Transverse colon (tissue), 4 donors: ENCODE measurements around the gene PTPRR. TPM values are rescaled to one million over a fixed set of nuclear protein-coding genes. Genes with fewer than 3 reads are reported as not detected.

Experiments used
- DNase-seq: peaks from one replicate; pipeline ENCODE4 v3.0.0-alpha.2; 2019
- H3K27ac ChIP-seq, 4 donors: fragments of 200-600 bp; sonication (generic); 2 replicates each; pipeline ENCODE4 v1.5.1; 2016 to 2018; ENCODE audit warnings: inconsistent platforms in 4 of 4
- H3K27me3 ChIP-seq: fragments of 200-600 bp; sonication (generic); 2 replicates; pipeline ENCODE4 v1.5.1; 2017; ENCODE audit warnings: inconsistent platforms
- H3K36me3 ChIP-seq, 4 donors: fragments of 200-600 bp; sonication (generic); 2 replicates each; pipeline ENCODE4 v1.5.1; 2017 to 2019; ENCODE audit warnings: inconsistent platforms in 4 of 4
- H3K4me1 ChIP-seq, 4 donors: fragments of 200-600 bp; sonication (generic); 2 replicates each; pipeline ENCODE4 v1.5.1; 2017 to 2020; ENCODE audit warnings: inconsistent platforms in 4 of 4
- H3K4me3 ChIP-seq, 4 donors: fragments of 200-600 bp; sonication (generic); 1 replicate in 1 of 4; 2 replicates in 3 of 4; pipeline versions ENCODE4 v1.5.1 to v1.6.1; 2017 to 2019; ENCODE audit warnings: inconsistent platforms in 4 of 4
- H3K9me3 ChIP-seq, 2 donors: fragments of 200-600 bp; sonication (generic); 2 replicates each; pipeline ENCODE4 v1.5.1; 2017 to 2019; ENCODE audit warnings: inconsistent platforms in 2 of 2
- EP300 ChIP-seq: sonication (generic); formaldehyde crosslinking; IDR thresholded peaks from one replicate; pipeline ENCODE4 v1.6.1; 2017; ENCODE audit warnings: antibody characterized with exemption, low read depth
- POLR2A ChIP-seq: fragments of 450-650 bp; IDR thresholded peaks from one replicate; pipeline ENCODE4 v1.6.1; 2016; ENCODE audit warnings: antibody characterized with exemption, mild to moderate bottlenecking, moderate library complexity
- POLR2AphosphoS5 ChIP-seq, 3 donors: sonication (generic); formaldehyde crosslinking; IDR thresholded peaks; one replicate each; pipeline ENCODE4 v1.6.1; 2016; ENCODE audit warnings: antibody characterized with exemption in 3 of 3
- WGBS, 2 donors: methylation state at CpG; one replicate each; pipeline ENCODE4 v1.1.5; 2018; ENCODE audit warnings: low coverage in 1 of 2; 5-methylcytosine and 5-hydroxymethylcytosine counted together
- in situ Hi-C, 4 donors: fragments of 200-750 bp; cut with MboI; loops; one replicate each; pipeline versions ENCODE4 v1.15.0 to v1.15.1; 2017; ENCODE audit warnings: low sequenced_read_pairs in 3 of 4, low pct_ligation_motif_present in 1 of 4, low pct_unique_long_range_greater_than_20kb in 1 of 4
- intact Hi-C: fragments of 100-400 bp; cut with DNase I; formaldehyde crosslinking; loops from one replicate; pipeline ENCODE4 v1.15.1; 2023; ENCODE audit warnings: low total_unique reads
- total RNA-seq, 4 donors: library from RNA; depleted of rRNA; stranded (reverse); fragments of >200 nt; gene quantifications; one replicate each; pipeline ENCODE4 v1.1.0, GENCODE V29; 2016
- TF ChIP-seq, protein P1 (sequence below), 5 experiments: fragments of 200-600 bp in 3 of 5; fragments of 450-650 bp in 2 of 5; sonication (generic) in 3 of 5; IDR thresholded peaks; 1 replicate in 2 of 5; 2 replicates in 3 of 5; pipeline ENCODE4 v1.5.1; 2016 to 2017; ENCODE audit warnings: antibody characterized with exemption in 5 of 5, inconsistent platforms in 3 of 5, mild to moderate bottlenecking in 2 of 5, moderate library complexity in 1 of 5

Gene PTPRR
- total RNA-seq, 4 donors from 2014 or later, result 13.2 to 50.9 (median 31.4) TPM; not detected in 1

DNA sequence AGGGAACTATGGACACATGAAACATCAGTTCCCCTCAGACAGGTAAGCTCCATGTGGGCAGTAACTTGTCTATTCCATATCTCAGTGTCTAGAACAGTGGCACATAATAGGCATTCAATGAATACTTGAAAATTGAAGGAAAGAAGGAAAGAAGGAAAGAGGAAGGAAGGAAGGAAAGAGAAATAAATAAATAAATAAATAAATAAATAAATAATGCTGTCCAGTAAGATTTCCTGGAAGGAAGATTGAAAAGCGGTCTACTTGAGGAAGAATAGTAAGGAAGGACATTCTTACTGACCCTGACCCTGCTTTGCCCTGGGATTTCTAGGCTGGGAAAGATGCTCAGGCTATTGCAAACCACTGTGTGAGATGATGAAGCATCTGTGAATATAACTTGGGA lies 91.5 kb downstream of the PTPRR start:
- intact Hi-C loops, result no loop called here
- Histone ChIP-seq H3K4me3 (no peak overlapping the region), H3K27ac (no peak overlapping the region), H3K27me3 (no peaks in the 10 kb centered on the region), H3K4me1 (peaks cover 0 to 7% (median 3%) of the 10 kb centered on the region in 4 donors), H3K9me3 (no peaks in the 10 kb centered on the region), H3K36me3 (no peaks in the 10 kb centered on the region)
- no peak for DNase-seq
- in situ Hi-C loops, result loop anchor here in 1 of 4 donors (25.0 kb wide), 1 partner anchor 242 kb away; no protein-coding TSS in a partner anchor
- TF ChIP-seq EP300 (no peak), POLR2A (no peak), POLR2AphosphoS5 (IDR thresholded peaks at IDR 0.05) (no peak)
- TF ChIP-seq, protein P1, sequence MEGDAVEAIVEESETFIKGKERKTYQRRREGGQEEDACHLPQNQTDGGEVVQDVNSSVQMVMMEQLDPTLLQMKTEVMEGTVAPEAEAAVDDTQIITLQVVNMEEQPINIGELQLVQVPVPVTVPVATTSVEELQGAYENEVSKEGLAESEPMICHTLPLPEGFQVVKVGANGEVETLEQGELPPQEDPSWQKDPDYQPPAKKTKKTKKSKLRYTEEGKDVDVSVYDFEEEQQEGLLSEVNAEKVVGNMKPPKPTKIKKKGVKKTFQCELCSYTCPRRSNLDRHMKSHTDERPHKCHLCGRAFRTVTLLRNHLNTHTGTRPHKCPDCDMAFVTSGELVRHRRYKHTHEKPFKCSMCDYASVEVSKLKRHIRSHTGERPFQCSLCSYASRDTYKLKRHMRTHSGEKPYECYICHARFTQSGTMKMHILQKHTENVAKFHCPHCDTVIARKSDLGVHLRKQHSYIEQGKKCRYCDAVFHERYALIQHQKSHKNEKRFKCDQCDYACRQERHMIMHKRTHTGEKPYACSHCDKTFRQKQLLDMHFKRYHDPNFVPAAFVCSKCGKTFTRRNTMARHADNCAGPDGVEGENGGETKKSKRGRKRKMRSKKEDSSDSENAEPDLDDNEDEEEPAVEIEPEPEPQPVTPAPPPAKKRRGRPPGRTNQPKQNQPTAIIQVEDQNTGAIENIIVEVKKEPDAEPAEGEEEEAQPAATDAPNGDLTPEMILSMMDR (IDR thresholded peaks at IDR 0.05), result no peak
- WGBS, 2 donors, result 71 to 79% methylated on average over 1 of the region's 1 CpG

DNA sequence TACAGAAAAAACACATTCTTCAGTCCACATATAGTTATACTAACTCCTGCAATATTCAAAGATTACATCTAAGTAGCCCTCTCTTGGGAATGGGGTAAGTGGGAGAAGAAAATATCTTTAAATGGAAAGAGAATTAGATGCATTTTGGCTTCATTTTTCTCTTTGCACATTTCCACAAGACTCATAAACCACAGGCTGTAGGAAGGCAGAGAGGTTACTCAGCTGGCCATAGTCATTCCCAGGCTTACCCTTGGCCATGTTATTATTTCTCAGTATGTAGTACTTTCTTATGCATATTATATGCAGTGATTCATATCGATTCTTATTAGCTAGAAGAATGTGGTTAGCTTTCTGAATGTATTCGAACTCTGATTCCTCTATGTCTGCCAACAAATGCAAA lies 92.2 kb downstream of the PTPRR start:
- no peaks in the 10 kb centered on the region for H3K36me3 ChIP-seq
- intact Hi-C loops, result no loop called here
- H3K9me3 ChIP-seq, result no peaks in the 10 kb centered on the region
- H3K4me1 ChIP-seq, result peaks cover 0 to 7% (median 3%) of the 10 kb centered on the region in 4 donors
- in situ Hi-C loops, result loop anchor here in 1 of 4 donors (25.0 kb wide), 1 partner anchor 241 kb away; no protein-coding TSS in a partner anchor
- H3K4me3 ChIP-seq, result no peak overlapping the region
- 71 to 100% methylated on average over 2 of the region's 2 CpGs for WGBS, 2 donors
- H3K27ac ChIP-seq, result no peak overlapping the region
- no peak for TF ChIP-seq POLR2A
- no peak for TF ChIP-seq POLR2AphosphoS5 (IDR thresholded peaks at IDR 0.05)
- no peak for TF ChIP-seq EP300
- TF ChIP-seq, protein P1 (IDR thresholded peaks at IDR 0.05), result no peak
- H3K27me3 ChIP-seq, result no peaks in the 10 kb centered on the region
- no peak for DNase-seq

DNA sequence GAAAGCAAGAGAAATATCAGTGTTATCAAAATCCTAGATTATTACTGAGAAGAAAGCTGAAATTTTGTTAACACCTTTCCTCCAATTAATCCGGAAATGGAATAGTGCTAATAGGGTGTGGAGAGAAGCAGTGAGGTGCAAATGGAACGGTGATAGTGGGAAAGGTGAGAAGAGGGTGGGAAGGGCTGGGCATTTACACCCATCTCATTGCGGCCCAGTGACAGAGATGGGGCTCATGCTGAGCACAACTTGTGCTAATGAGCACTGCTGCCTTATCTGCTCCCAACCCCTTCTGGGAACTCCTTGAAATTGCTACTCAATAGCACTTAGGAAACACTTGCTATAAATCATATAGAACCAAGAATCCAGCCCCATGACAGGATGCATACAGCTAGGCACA lies 94.4 kb downstream of the PTPRR start:
- peaks cover 0 to 4% (median under 1%) of the 10 kb centered on the region in 4 donors for H3K4me1 ChIP-seq
- no peak for DNase-seq

DNA sequence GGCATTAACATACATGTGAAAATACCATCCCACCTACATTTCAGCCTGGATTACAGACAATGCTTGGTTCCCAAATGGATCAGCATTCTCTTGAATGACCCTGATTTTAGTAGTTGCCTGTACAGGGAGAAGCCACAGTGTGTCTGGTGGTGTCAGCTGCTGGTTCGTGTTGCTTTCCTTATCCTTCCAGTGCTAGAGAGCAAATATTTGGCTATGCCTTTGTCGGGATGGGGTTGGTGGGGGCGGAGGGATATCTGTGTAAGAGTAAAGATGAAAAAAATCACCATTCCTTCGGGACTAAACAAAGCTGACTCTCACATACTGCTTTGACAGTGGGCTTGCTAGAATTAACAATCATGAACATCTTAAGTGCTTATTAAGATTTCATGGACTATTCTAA lies 96.0 kb downstream of the PTPRR start:
- intact Hi-C loops, result no loop called here
- H3K9me3 ChIP-seq, result no peaks in the 10 kb centered on the region
- no peaks in the 10 kb centered on the region for H3K36me3 ChIP-seq
- in situ Hi-C loops, result no loop called here
- H3K4me1 ChIP-seq, result no peaks in the 10 kb centered on the region
- no peak overlapping the region for H3K27ac ChIP-seq
- WGBS, 2 donors, result 53% methylated on average over 4 of the region's 4 CpGs; no CpG with 5 or more reads in 1 of the 2 donors
- no peaks in the 10 kb centered on the region for H3K27me3 ChIP-seq
- no peak overlapping the region for H3K4me3 ChIP-seq
- TF ChIP-seq POLR2A (no peak), EP300 (no peak), POLR2AphosphoS5 (IDR thresholded peaks at IDR 0.05) (no peak)
- TF ChIP-seq, protein P1 (IDR thresholded peaks at IDR 0.05), result no peak
- no peak for DNase-seq

More for the DNA sequence above, 94.4 kb downstream of the PTPRR start:
- in situ Hi-C loops (loop anchor here in 1 of 4 donors (25.0 kb wide), 1 partner anchor 239 kb away; no protein-coding TSS in a partner anchor), intact Hi-C loops (no loop called here)
- 28 to 76% methylated on average over 2 to 3 of the region's 3 CpGs for WGBS, 2 donors
- no peaks in the 10 kb centered on the region for H3K9me3 ChIP-seq
- no peak overlapping the region for H3K4me3 ChIP-seq
- H3K27ac ChIP-seq, result no peak overlapping the region
- TF ChIP-seq POLR2AphosphoS5 (IDR thresholded peaks at IDR 0.05) (no peak), POLR2A (no peak), EP300 (no peak)
- TF ChIP-seq, protein P1 (IDR thresholded peaks at IDR 0.05), result no peak
- H3K36me3 ChIP-seq, result no peaks in the 10 kb centered on the region
- no peaks in the 10 kb centered on the region for H3K27me3 ChIP-seq
